IMR-90 (cell line): ENCODE data around the gene TPT1. TPM values are rescaled to one million over a fixed set of nuclear protein-coding genes. Genes with fewer than 3 reads are reported as not detected.

ENCODE experiments used
- ATAC-seq: fragments of 200-7000 bp; cut with Tn5 transposase; 2 replicates; pipeline ENCODE4 v1.9.1; 2020; ENCODE audit warnings: low read depth, mild to moderate bottlenecking, moderate library complexity
- BruUV-seq: library from RNA; stranded (reverse); fragments of 400-500 nt; replicated peaks from 2 replicates; lab custom pipeline; 2021; lab: Mats Ljungman, UMichigan
- CTCF ChIA-PET: fragments of 300-600 bp; formaldehyde crosslinking; extraction: SDS; loops from one replicate; lab custom pipeline; 2021; ENCODE audit warnings: antibody characterized with exemption; lab: Yijun Ruan, JAX
- POLR2A ChIA-PET: fragments of 300-600 bp; sonication (Branson Sonifier 250); formaldehyde crosslinking; loops from one replicate; lab custom pipeline; 2022; ENCODE audit warnings: antibody characterized with exemption; ENCODE audit not compliant: unreplicated experiment; lab: Charles Lee
- DNase-seq: peaks from one replicate; pipeline ENCODE4 v3.0.0; 2013
- H2AFZ ChIP-seq: replicated peaks from 2 replicates; pipeline ENCODE3; 2013; ENCODE audit warnings: low read length, mild to moderate bottlenecking; ENCODE audit not compliant: poor library complexity
- H2AK5ac ChIP-seq: 2 replicates; pipeline ENCODE4 v1.6.1; 2013; ENCODE audit warnings: low read depth, low read length, inconsistent platforms
- H2AK9ac ChIP-seq: replicated peaks from 2 replicates; pipeline ENCODE3; 2013; ENCODE audit warnings: mild to moderate bottlenecking, low read depth, low read length, moderate library complexity; ENCODE audit not compliant: poor library complexity
- H2BK120ac ChIP-seq: 2 replicates; pipeline ENCODE4 v1.6.1; 2013; ENCODE audit warnings: low read depth, low read length, inconsistent platforms
- H2BK15ac ChIP-seq: 3 replicates; pipeline ENCODE4 v1.6.1; 2013; ENCODE audit warnings: low read depth, low read length, inconsistent platforms
- H2BK20ac ChIP-seq: 2 replicates; pipeline ENCODE4 v1.6.1; 2013; ENCODE audit warnings: low read depth, mild to moderate bottlenecking, inconsistent platforms, low read length, moderate library complexity
- H2BK5ac ChIP-seq: 2 replicates; pipeline ENCODE4 v1.6.1; 2013; ENCODE audit warnings: mild to moderate bottlenecking, low read depth, low read length, inconsistent platforms; ENCODE audit not compliant: poor library complexity, severe bottlenecking
- H3K14ac ChIP-seq: replicated peaks from 2 replicates; pipeline ENCODE4 v1.6.1; 2013; ENCODE audit warnings: low read depth, low read length, inconsistent platforms
- H3K18ac ChIP-seq: 2 replicates; pipeline ENCODE4 v1.6.1; 2013; ENCODE audit warnings: low read depth, low read length, control low read depth
- H3K23ac ChIP-seq: 2 replicates; pipeline ENCODE4 v1.6.1; 2013; ENCODE audit warnings: low read depth, low read length, inconsistent platforms
- H3K27ac ChIP-seq: 2 replicates; pipeline ENCODE4 v1.5.1; 2013; ENCODE audit warnings: mild to moderate bottlenecking, control low read depth, low read length; ENCODE audit not compliant: insufficient read depth
- H3K27me3 ChIP-seq: 2 replicates; pipeline ENCODE4 v1.6.1; 2013; ENCODE audit warnings: low read length; ENCODE audit not compliant: control insufficient read depth, insufficient read depth
- H3K36me3 ChIP-seq: 2 replicates; pipeline ENCODE4 v1.6.1; 2013; ENCODE audit warnings: low read length, mixed read lengths; ENCODE audit not compliant: control insufficient read depth, insufficient read depth
- H3K4ac ChIP-seq: 2 replicates; pipeline ENCODE4 v1.6.1; 2013; ENCODE audit warnings: low read depth, low read length, inconsistent platforms
- H3K4me1 ChIP-seq: 2 replicates; pipeline ENCODE4 v1.6.1; 2013; ENCODE audit warnings: low read length, mixed read lengths; ENCODE audit not compliant: control insufficient read depth, insufficient read depth
- H3K4me2 ChIP-seq: 2 replicates; pipeline ENCODE4 v1.6.1; 2013; ENCODE audit warnings: low read depth, mild to moderate bottlenecking, control low read depth, low read length, moderate library complexity
- H3K4me3 ChIP-seq: 2 replicates; pipeline ENCODE4 v1.5.1; 2013; ENCODE audit warnings: low read depth, mild to moderate bottlenecking, control low read depth, low read length, moderate library complexity; ENCODE audit not compliant: insufficient read depth
- H3K56ac ChIP-seq: 2 replicates; pipeline ENCODE4 v1.6.1; 2013; ENCODE audit warnings: low read length, inconsistent platforms; ENCODE audit not compliant: insufficient read depth; ENCODE audit errors: extremely low read depth
- H3K79me1 ChIP-seq, 2 experiments: 2 replicates each; pipeline ENCODE4 v1.6.1; 2013; ENCODE audit warnings: low read length in 2 of 2, inconsistent platforms in 1 of 2, low read depth in 1 of 2
- H3K9ac ChIP-seq: 2 replicates; pipeline ENCODE4 v1.6.1; 2013; ENCODE audit warnings: low read depth, low read length, control low read depth
- H3K9me1 ChIP-seq: 2 replicates; pipeline ENCODE4 v1.6.1; 2013; ENCODE audit warnings: low read length, inconsistent platforms; ENCODE audit not compliant: insufficient read depth
- H3K9me3 ChIP-seq: 2 replicates; pipeline ENCODE4 v1.6.1; 2013; ENCODE audit warnings: low read length; ENCODE audit not compliant: control insufficient read depth, insufficient read depth
- H4K20me1 ChIP-seq: 2 replicates; pipeline ENCODE4 v1.6.1; 2013; ENCODE audit warnings: low read length, inconsistent platforms; ENCODE audit not compliant: insufficient read depth
- H4K5ac ChIP-seq: 2 replicates; pipeline ENCODE4 v1.6.1; 2013; ENCODE audit warnings: mild to moderate bottlenecking, low read depth, low read length, control low read depth
- H4K8ac ChIP-seq, 2 experiments: 2 replicates each; pipeline ENCODE4 v1.6.1; 2013; ENCODE audit warnings: low read depth in 2 of 2, low read length in 2 of 2, control low read depth in 1 of 2, inconsistent platforms in 1 of 2
- H4K91ac ChIP-seq: 2 replicates; pipeline ENCODE4 v1.6.1; 2013; ENCODE audit warnings: low read depth, low read length, inconsistent platforms; ENCODE audit not compliant: insufficient read depth
- BHLHE40 ChIP-seq: fragments of 150-350 bp; IDR thresholded peaks from 2 replicates; pipeline ENCODE4 v1.6.1; 2016; ENCODE audit warnings: mild to moderate bottlenecking, low read depth, low read length
- CEBPB ChIP-seq: IDR thresholded peaks from 2 replicates; pipeline ENCODE4 v1.6.1; 2012; ENCODE audit warnings: low read depth, low read length, improper control_type of control experiment
- CHD1 ChIP-seq: IDR thresholded peaks from 2 replicates; pipeline ENCODE4 v1.6.1; 2012; ENCODE audit warnings: low read depth, low read length, improper control_type of control experiment
- CTCF ChIP-seq: conservative IDR thresholded peaks from 2 replicates; pipeline ENCODE4 v1.5.1; 2012; ENCODE audit warnings: mild to moderate bottlenecking, low read depth, low read length, improper control_type of control experiment
- FOS ChIP-seq: fragments of 150-350 bp; IDR thresholded peaks from 2 replicates; pipeline ENCODE4 v1.6.1; 2016; ENCODE audit warnings: low read depth, low read length
- MAFK ChIP-seq: IDR thresholded peaks from 2 replicates; pipeline ENCODE4 v1.6.1; 2012; ENCODE audit warnings: low read depth, low read length, improper control_type of control experiment
- MAZ ChIP-seq: IDR thresholded peaks from 2 replicates; pipeline ENCODE4 v1.6.1; 2012; ENCODE audit warnings: low read depth, mild to moderate bottlenecking, low read length, improper control_type of control experiment, moderate library complexity, borderline replicate concordance
- MXI1 ChIP-seq: IDR thresholded peaks from 2 replicates; pipeline ENCODE4 v1.6.1; 2012; ENCODE audit warnings: low read depth, mild to moderate bottlenecking, low read length, moderate library complexity, borderline replicate concordance
- NFE2L2 ChIP-seq: fragments of 150-350 bp; IDR thresholded peaks from 2 replicates; pipeline ENCODE4 v1.6.1; 2016; ENCODE audit warnings: low read depth, mild to moderate bottlenecking, low read length
- POLR2A ChIP-seq: IDR thresholded peaks from 2 replicates; pipeline ENCODE4 v1.6.1; 2012; ENCODE audit warnings: mild to moderate bottlenecking, low read depth, low read length
- RAD21 ChIP-seq: IDR thresholded peaks from 2 replicates; pipeline ENCODE4 v1.6.1; 2012; ENCODE audit warnings: low read length, improper control_type of control experiment
- RFX5 ChIP-seq: IDR thresholded peaks from 2 replicates; pipeline ENCODE4 v1.8.0; 2012; ENCODE audit warnings: low read depth, mild to moderate bottlenecking, low read length, moderate library complexity
- SMC3 ChIP-seq: fragments of 150-350 bp; IDR thresholded peaks from 2 replicates; pipeline ENCODE4 v1.6.1; 2016; ENCODE audit warnings: low read depth, mild to moderate bottlenecking, antibody characterized with exemption, low read length, moderate library complexity
- WGBS, 2 experiments: methylation state at CpG; one replicate each; pipeline versions ENCODE4 v1.1.5 to v1.1.7; 2013; ENCODE audit warnings: missing lambda C conversion rate in 2 of 2; ENCODE audit not compliant: insufficient read length in 1 of 2; ENCODE audit errors: extremely low coverage in 2 of 2; 5-methylcytosine and 5-hydroxymethylcytosine counted together
- dilution Hi-C: fragments of 300-500 bp; cut with HindIII; formaldehyde crosslinking; loops from one replicate; pipeline ENCODE4 v1.14.3; 2018; ENCODE audit warnings: low sequenced_read_pairs; ENCODE audit not compliant: unreplicated experiment
- in situ Hi-C: fragments of 300-500 bp; cut with MboI; formaldehyde crosslinking; loops from 3 replicates; pipeline ENCODE4 v1.14.3; 2019; ENCODE audit warnings: low sequenced_read_pairs, inconsistent platforms, mixed read lengths
- intact Hi-C: fragments of 100-400 bp; cut with micrococcal nuclease; formaldehyde crosslinking; loops from 2 replicates; pipeline ENCODE4 v1.10.0; 2022
- polyA plus RNA-seq, 3 experiments: library from polyadenylated mRNA; depleted of rRNA; stranded (reverse); fragments of >200 nt; gene quantifications; 2 replicates each; pipeline ENCODE4 v1.2.3, GENCODE V29; 2012; ENCODE audit warnings: low replicate concordance in 1 of 3
- total RNA-seq: library from RNA; depleted of rRNA; stranded (reverse); fragments of >200 nt; gene quantifications from 2 replicates; pipeline ENCODE4 v1.2.3, GENCODE V29; 2012
- TF ChIP-seq, protein P1 (sequence below): fragments of 150-350 bp; IDR thresholded peaks from 2 replicates; pipeline ENCODE4 v1.6.1; 2017; ENCODE audit warnings: mild to moderate bottlenecking, antibody characterized with exemption, low read length, low read depth
- TF ChIP-seq, protein P2 (sequence below): fragments of 150-350 bp; IDR thresholded peaks from 2 replicates; pipeline ENCODE4 v1.6.1; 2016; ENCODE audit warnings: low read depth, mild to moderate bottlenecking, low read length, moderate library complexity, borderline replicate concordance

Gene TPT1
- total and polyA plus RNA-seq, 2 of the 4 experiments (the other 2 are of a cell fraction): 1,663 to 2,665 TPM

- no TSS peak for BruUV-seq
- in situ Hi-C loops (loop anchor here (25.0 kb wide), 2 partner anchors 828 to 1403 kb away; no protein-coding TSS in a partner anchor), dilution Hi-C loops (no loop called here), intact Hi-C loops (no loop called here)
- DNase-seq (no peak), ATAC-seq (no peak)
- ChIA-PET CTCF (no interaction called here), POLR2A (no interaction called here)
- no peaks in the 10 kb centered on the region for H4K20me1 ChIP-seq
- H4K91ac ChIP-seq: no peak overlapping the region
- H3K4me2 ChIP-seq: no peak overlapping the region
- no peak overlapping the region for H3K56ac ChIP-seq
- no peak overlapping the region for H3K9ac ChIP-seq
- H3K23ac ChIP-seq: no peak overlapping the region
- H3K18ac ChIP-seq: no peak overlapping the region
- H2AK5ac ChIP-seq: no peak overlapping the region
- H4K5ac ChIP-seq: no peak overlapping the region
- no peak overlapping the region for H2BK5ac ChIP-seq
- H3K4ac ChIP-seq: no peak overlapping the region
- H2AK9ac ChIP-seq: no peak overlapping the region
- H3K4me1 ChIP-seq: peaks cover 2% of the 10 kb centered on the region
- no peak overlapping the region for H2BK15ac ChIP-seq
- H4K8ac ChIP-seq: no peak overlapping the region
- no peak overlapping the region; the same call in 1 of the 2 replicates for H3K14ac ChIP-seq
- H3K27ac ChIP-seq: no peak overlapping the region
- TF ChIP-seq CTCF (no peak), FOS (no peak), CEBPB (no peak), MAFK (no peak), CHD1 (no peak), MAZ (no peak), BHLHE40 (no peak), SMC3 (no peak), POLR2A (no peak), RFX5 (no peak), MXI1 (no peak), NFE2L2 (no peak), RAD21 (no peak)
- TF ChIP-seq, protein P1, sequence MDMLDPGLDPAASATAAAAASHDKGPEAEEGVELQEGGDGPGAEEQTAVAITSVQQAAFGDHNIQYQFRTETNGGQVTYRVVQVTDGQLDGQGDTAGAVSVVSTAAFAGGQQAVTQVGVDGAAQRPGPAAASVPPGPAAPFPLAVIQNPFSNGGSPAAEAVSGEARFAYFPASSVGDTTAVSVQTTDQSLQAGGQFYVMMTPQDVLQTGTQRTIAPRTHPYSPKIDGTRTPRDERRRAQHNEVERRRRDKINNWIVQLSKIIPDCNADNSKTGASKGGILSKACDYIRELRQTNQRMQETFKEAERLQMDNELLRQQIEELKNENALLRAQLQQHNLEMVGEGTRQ: no peak
- TF ChIP-seq, protein P2, sequence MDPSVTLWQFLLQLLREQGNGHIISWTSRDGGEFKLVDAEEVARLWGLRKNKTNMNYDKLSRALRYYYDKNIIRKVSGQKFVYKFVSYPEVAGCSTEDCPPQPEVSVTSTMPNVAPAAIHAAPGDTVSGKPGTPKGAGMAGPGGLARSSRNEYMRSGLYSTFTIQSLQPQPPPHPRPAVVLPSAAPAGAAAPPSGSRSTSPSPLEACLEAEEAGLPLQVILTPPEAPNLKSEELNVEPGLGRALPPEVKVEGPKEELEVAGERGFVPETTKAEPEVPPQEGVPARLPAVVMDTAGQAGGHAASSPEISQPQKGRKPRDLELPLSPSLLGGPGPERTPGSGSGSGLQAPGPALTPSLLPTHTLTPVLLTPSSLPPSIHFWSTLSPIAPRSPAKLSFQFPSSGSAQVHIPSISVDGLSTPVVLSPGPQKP: no peak
- no peak overlapping the region for H2AFZ ChIP-seq
- no peak overlapping the region for H3K4me3 ChIP-seq
- no peaks in the 10 kb centered on the region for H3K79me1 ChIP-seq
- H2BK120ac ChIP-seq: no peak overlapping the region
- H3K9me1 ChIP-seq: no peaks in the 10 kb centered on the region
- no peaks in the 10 kb centered on the region for H3K27me3 ChIP-seq
- H2BK20ac ChIP-seq: no peak overlapping the region
- no peaks in the 10 kb centered on the region for H3K9me3 ChIP-seq
- H3K36me3 ChIP-seq: no peaks in the 10 kb centered on the region
- WGBS, 2 experiments: 93% methylated on average over 5 of the region's 11 CpGs; no CpG with 5 or more reads in 1 of the 2 experiments
Measured at GRCh38 chr13:45315520-45316167, 25.3 kb downstream of the TPT1 start.
